NOMO-1 treated with dmso at 0.1 percent for 144 hours (cell line): ENCODE measurements around the gene LCK.

Experiments
- DNase-seq: peaks from one replicate; lab custom pipeline; 2025; ENCODE audit not compliant: unreplicated experiment; lab: John Stamatoyannopoulos, UW

LCK gene

DNA sequence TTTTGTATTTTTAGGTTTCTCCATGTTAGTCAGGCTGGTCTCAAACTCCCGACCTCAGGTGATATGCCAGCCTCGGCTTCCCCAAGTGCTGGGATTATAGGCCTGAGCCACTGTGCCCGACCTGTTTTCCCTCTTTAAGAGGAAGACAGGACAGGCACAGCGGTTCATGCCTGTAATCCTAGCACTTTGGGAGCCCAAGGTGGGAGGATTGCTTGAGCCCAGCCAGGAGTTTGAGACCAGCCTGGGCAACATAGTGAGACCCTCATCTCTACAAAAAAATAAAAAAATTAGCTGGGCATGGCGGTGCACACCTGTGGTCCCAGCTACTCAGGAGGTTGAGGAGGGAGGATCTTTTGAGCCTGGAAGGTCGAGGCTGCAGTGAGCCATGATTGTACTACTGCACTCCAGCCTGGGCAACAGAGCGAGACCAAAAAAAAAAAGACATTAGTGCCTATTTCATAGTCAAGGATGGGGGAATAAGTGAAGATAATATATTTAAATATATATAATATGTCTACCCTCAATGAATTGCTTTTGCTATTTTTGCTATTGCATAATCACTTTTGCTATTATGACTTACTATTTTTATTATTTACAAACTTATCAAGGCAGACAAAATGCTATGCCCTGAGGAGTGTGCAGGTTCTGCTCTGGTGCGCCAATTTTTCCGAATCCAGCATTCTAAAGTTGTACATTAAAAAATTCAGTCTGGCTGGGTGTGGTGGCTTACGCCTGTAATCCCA is 67.2 kb downstream of the LCK start:
- DNase-seq: no peak

DNA sequence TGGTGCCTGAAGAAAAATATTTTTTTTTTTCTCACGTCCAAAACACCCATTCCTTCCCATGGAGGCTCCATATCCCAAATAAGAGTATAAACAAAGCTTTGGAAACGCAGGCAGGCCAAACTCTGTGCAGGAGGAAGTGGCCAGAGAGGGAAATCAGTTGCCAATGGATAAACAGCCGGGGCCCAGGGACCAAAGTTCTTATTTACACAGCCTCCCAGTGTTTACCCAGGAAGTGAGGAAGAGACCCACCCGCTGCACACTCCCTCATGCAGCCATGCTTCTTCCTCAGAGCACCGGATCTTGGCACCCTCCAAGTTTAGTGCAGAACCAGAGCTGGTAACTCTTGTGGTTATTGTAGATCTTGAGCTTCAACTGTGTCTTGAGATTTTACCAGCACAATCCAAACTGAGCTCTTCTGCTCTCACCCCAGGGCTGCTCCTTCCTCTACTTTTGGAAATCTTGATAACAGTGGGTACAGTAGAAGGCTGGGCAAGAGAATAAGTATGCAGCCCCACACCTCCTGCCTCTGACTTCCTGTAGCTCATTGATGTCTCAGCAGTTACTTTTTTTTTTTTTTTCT is 70.7 kb downstream of the LCK start:
- no peak for DNase-seq

DNA sequence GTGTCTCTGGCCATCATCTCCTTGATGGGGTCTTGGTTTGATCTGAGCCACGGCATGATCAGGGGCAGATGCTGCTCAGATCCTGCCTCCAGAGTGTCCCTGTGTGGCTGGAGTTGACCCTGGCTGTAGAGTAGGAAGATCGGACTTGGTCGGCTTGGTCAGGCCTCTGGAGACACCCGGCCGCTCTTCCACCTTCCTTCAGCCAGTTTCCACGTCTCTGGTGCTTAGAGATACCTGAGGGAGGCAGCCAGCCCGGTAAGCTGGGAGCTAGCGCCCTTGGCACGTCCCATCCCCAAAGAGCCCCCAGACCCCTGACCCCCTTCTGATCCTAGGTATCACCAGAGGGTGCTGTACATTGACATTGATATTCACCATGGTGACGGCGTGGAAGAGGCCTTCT is 76.1 kb downstream of the LCK start:
- DNase-seq: no peak

GRCh38 chr1:32329931-32330466 is 78.9 kb downstream of the LCK start:
- DNase-seq: no peak

- DNase-seq: no peak
Observed at GRCh38 chr1:32330558-32331151, 79.6 kb downstream of the LCK start.

DNA sequence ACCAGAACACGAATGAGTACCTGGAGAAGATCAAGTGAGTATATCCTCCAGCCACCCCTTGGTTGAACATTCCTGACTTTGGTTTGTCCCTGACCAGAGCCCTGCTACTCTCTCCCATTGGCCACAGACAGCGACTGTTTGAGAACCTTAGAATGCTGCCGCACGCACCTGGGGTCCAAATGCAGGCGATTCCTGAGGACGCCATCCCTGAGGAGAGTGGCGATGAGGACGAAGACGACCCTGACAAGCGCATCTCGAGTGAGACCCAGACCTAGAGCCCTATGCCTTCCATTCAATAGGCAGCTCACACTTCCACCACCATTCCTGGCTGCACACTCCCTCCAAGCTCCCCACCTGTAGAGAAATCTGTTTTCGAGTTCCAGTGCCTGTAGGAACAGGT is 80.5 kb downstream of the LCK start:
- DNase-seq: no peak

DNA sequence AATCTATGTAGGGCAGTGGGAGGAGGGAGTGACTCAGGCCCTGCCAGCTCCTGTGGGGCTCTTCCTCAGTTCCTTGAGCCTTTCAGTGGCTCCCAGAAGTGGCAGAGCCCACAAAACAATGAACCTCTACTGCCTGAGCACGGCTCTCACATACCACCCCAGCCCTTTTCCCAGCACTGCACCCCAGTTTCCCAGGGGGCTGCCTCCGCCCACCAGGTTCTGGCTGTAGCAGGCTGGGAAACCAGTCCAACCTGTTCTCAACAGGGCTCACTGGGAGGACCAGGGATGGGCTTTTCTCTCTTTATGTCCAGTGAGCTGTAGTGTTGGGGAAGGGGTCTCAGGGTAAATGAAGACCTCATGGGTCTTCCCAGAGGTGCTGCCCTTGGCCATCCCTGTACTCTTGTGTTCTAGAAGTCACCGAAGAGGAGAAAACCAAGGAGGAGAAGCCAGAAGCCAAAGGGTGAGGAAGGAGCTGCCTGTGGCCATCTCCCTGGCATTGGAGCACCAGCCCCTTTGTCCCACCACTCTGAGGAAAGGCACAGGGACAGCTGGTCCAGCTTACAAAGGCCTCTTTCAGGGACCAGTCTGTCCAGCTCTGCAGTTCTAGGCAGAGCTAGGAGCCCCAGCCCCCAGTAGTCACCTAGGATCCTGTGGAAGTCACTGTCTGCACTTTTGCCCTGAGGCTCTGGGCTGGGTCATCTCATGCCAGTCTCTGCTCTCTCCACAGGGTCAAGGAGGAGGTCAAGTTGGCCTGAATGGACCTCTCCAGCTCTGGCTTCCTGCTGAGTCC is 81.4 kb downstream of the LCK start:
- DNase-seq: no peak

DNA sequence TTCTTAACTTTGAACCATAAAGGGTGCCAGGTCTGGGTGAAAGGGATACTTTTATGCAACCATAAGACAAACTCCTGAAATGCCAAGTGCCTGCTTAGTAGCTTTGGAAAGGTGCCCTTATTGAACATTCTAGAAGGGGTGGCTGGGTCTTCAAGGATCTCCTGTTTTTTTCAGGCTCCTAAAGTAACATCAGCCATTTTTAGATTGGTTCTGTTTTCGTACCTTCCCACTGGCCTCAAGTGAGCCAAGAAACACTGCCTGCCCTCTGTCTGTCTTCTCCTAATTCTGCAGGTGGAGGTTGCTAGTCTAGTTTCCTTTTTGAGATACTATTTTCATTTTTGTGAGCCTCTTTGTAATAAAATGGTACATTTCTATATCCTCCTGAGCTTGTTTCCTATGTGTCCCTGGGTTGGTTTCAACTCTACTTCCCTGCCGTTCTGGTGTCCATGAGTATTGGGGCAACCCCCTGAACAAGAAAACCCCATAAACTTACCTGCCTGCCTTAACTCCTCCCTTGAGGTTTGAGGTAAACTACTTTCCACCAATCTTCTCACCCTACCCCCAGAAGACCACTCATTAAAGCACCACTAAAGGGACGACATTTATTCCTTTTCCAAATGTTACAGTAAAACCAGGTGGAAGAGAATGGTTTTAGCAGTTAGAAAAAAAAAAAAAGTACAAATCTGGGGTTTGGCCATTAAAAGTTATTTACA is 82.3 kb downstream of the LCK start:
- no peak for DNase-seq

DNA sequence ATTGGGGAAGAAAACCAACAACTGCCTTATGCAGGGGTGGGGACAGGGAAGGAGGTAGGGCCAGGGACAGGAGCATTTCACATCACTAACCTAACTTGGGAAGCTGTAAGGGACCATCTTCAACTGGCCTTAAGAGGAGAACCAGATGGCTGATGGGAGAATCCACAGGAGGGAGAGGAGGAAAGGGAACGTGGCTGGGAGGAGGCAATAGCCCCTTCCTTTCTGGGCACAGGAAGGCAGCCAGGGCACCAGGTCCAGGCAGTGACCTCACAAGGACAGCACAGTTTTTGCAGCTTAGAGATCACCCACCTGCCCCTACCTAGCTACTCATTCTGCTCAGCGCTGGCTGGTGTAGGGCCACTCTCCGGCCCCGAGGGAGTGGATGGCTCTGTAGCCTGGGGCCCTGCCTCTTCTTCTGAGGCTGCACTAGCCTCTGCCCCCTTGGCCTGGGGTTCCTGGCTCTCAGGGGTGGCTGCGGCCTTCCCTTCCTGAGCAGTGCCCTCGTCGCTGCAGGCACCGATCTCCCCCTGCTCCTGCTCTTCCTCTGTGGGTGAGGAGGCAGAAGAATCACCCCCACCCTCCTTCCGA is 83.3 kb downstream of the LCK start:
- DNase-seq: no peak

DNA sequence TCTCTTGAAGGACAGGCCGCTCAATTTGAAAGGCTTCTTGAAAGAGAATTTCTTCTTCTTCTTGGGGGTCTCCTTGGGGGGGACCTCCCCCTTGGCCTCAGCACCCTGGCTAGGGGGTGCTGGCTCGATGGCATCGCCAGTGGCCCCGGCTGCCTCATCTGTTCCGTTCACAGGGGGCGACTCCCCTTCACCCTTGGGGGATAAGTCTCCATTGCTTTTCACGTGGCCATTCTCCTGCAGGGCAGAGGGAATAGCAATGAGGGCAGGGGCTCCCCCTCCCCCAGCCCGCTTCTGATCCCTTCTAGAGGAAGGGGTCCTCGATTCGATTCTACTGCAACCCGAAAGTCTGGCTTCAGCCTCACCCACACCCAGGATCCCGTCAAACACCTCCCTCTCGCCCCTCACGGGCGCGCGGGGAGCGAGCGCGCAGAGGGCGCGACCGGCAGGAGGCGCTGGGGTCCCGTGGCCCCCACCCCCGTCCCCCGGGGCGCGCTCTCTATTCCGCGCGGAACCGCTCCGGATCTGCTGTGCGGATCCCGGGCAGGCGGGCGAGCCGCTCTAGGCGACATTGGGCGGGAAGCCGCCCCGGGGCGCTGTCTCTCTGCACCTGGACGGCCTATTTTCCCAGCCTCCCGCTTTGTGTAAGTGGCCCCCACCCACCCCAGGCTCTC is 83.9 kb downstream of the LCK start:
- DNase-seq: no peak

DNA sequence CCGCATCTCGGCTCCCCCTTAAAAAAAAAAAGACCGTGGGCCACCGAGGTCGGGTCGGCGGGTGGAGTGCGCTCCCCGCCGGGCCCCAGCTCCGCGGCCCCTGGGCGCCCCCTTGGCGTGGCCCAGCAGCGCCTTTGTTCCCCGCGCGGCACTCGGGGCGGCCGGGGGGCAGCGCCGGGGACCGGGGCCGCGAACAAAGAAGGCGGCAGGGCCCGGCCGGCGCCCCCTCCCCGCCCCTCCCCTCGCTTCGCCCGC is 84.4 kb downstream of the LCK start:
- DNase-seq: no peak
